CD4-positive, alpha-beta T cell (primary cell): Measurements from ENCODE around the gene TMEM269. TPM values are rescaled to one million over a fixed set of nuclear protein-coding genes. Genes with fewer than 3 reads are reported as not detected.
A peak's percentile ranks its signal among the peaks of the same experiment; 100 is the strongest.

Experiments
- ATAC-seq: fragments of 200-7000 bp; cut with Tn5 transposase; one replicate; pipeline ENCODE4 v1.10.0; 2022; ENCODE audit warnings: mild to moderate bottlenecking; ENCODE audit not compliant: poor library complexity
- CTCF ChIA-PET: fragments of 350-600 bp; sonication (Branson Sonifier 250); formaldehyde crosslinking; loops from one replicate; lab custom pipeline; 2021; ENCODE audit warnings: antibody characterized with exemption, inconsistent platforms; lab: Charles Lee
- POLR2A ChIA-PET: fragments of 350-600 bp; sonication (Branson Sonifier 250); formaldehyde crosslinking; loops from one replicate; lab custom pipeline; 2021; ENCODE audit warnings: antibody characterized with exemption, inconsistent platforms; lab: Charles Lee
- DNase-seq, 14 experiments: peaks; one replicate each; pipeline ENCODE4 v3.0.0-alpha.2; 2013 to 2020; ENCODE audit warnings: mixed read lengths in 2 of 14
- H3K27ac ChIP-seq, 2 donors: one replicate each; pipeline versions ENCODE4 v1.5.1 to v1.7.0; 2013; ENCODE audit warnings: low read length in 2 of 2, low read depth in 1 of 2, mild to moderate bottlenecking in 1 of 2
- H3K27me3 ChIP-seq, 2 experiments: 1 replicate in 1 of 2; 2 replicates in 1 of 2; pipeline versions ENCODE4 v1.6.1 to v1.7.0; 2013; ENCODE audit warnings: low read length in 2 of 2, control low read depth in 1 of 2, mild to moderate bottlenecking in 1 of 2, moderate library complexity in 1 of 2; ENCODE audit not compliant: insufficient read depth in 2 of 2, control insufficient read depth in 1 of 2
- H3K36me3 ChIP-seq: one replicate; pipeline ENCODE4 v1.6.1; 2013; ENCODE audit warnings: low read length, control low read depth; ENCODE audit not compliant: insufficient read depth
- H3K4me1 ChIP-seq: one replicate; pipeline ENCODE4 v1.6.1; 2013; ENCODE audit warnings: low read length, control low read depth; ENCODE audit not compliant: insufficient read depth
- H3K4me3 ChIP-seq: one replicate; pipeline ENCODE4 v1.5.1; 2013; ENCODE audit warnings: mild to moderate bottlenecking, low read length, moderate library complexity
- H3K9me3 ChIP-seq, 2 experiments: 1 replicate in 1 of 2; 2 replicates in 1 of 2; pipeline versions ENCODE4 v1.6.1 to v1.7.0; 2013; ENCODE audit warnings: low read length in 2 of 2, mild to moderate bottlenecking in 2 of 2, control low read depth in 1 of 2, moderate library complexity in 1 of 2; ENCODE audit not compliant: control insufficient read depth in 1 of 2, insufficient read depth in 1 of 2
- H3K27ac Mint-ChIP-seq: one replicate; pipeline ENCODE4 v1.8.0; 2020; ENCODE audit warnings: mixed read lengths
- H3K27me3 Mint-ChIP-seq: one replicate; pipeline ENCODE4 v1.8.0; 2021; ENCODE audit warnings: mixed read lengths
- H3K36me3 Mint-ChIP-seq: one replicate; pipeline ENCODE4 v1.8.0; 2021; ENCODE audit warnings: low read depth, mixed read lengths
- H3K4me1 Mint-ChIP-seq: one replicate; pipeline ENCODE4 v1.8.0; 2021; ENCODE audit warnings: low read depth, mixed read lengths
- H3K4me3 Mint-ChIP-seq: one replicate; pipeline ENCODE4 v1.8.0; 2020; ENCODE audit warnings: mild to moderate bottlenecking, mixed read lengths
- H3K9me3 Mint-ChIP-seq: one replicate; pipeline ENCODE4 v1.8.0; 2020; ENCODE audit warnings: mixed read lengths
- CTCF ChIP-seq: fragments of 200-600 bp; IDR thresholded peaks from one replicate; pipeline ENCODE4 v1.8.0; 2022; ENCODE audit warnings: antibody characterized with exemption, mild to moderate bottlenecking
- intact Hi-C, 2 experiments: fragments of 100-400 bp; cut with DNase I in 1 of 2; cut with micrococcal nuclease in 1 of 2; formaldehyde crosslinking; loops; one replicate each; pipeline versions ENCODE4 v1.15.1 to v1.9.0; 2023 to 2025; cut with DNase I, micrococcal nuclease
- total RNA-seq, 174 experiments: library from RNA in 2 of 174; stranded (reverse) in 2 of 174; gene quantifications; one replicate each; pipeline ENCODE4 v1.2.3 and lab custom pipeline; 2021 to 2026

TMEM269 gene
- total RNA-seq, 2 experiments from 2014 or later = 0.60 to 1.1 TPM

GRCh38 chr1:42817440-42817767 lies 32.6 kb downstream of the TMEM269 start:
- Mint-ChIP-seq H3K4me1 (peaks cover 27% of the 10 kb centered on the region), H3K27ac (peak overlapping the region; percentile 89), H3K36me3 (peaks cover 20% of the 10 kb centered on the region), H3K9me3 (no peaks in the 10 kb centered on the region), H3K27me3 (no peaks in the 10 kb centered on the region), H3K4me3 (peak overlapping the region; percentile 87)
- no peak for ATAC-seq
- H3K4me1 ChIP-seq = peaks cover 10% of the 10 kb centered on the region
- no peaks in the 10 kb centered on the region for H3K9me3 ChIP-seq
- TF ChIP-seq CTCF = no peak
- intact Hi-C loops = loop anchor here (1.0 to 10.0 kb wide), 7 partner anchors 29 to 1127 kb away; partner anchors contain the start of genes ZNF691 (in 2 of the 2), C1orf50 (in 1 of the 2), CFAP57 (in 1 of the 2) and EBNA1BP2 (in 1 of the 2)
- DNase-seq = no peak
- CTCF ChIA-PET = interaction anchor here (0.9 to 3.4 kb wide), 5 partner anchors 29 to 256 kb away, joined by 3 to 20 read pairs (median 3); partner anchors contain the start of gene ZNF691
- H3K4me3 ChIP-seq = peak overlapping the region; percentile 78
- POLR2A ChIA-PET = interaction anchor here (0.9 to 3.3 kb wide), 7 partner anchors 15 to 136 kb away, joined by 3 to 53 read pairs (median 4); partner anchors contain the start of genes C1orf50, P3H1, YBX1 and ZNF691
- H3K27ac ChIP-seq = no peak overlapping the region
- no peaks in the 10 kb centered on the region for H3K27me3 ChIP-seq
- no peaks in the 10 kb centered on the region for H3K36me3 ChIP-seq

GRCh38 chr1:42817976-42818375 lies 33.2 kb downstream of the TMEM269 start:
- H3K9me3 Mint-ChIP-seq = no peaks in the 10 kb centered on the region
- intact Hi-C loops = loop anchor here (1.0 to 10.0 kb wide), 7 partner anchors 28 to 1127 kb away; partner anchors contain the start of genes ZNF691 (in 2 of the 2), C1orf50 (in 1 of the 2), CFAP57 (in 1 of the 2) and EBNA1BP2 (in 1 of the 2)
- ChIA-PET POLR2A (interaction anchor here (0.9 to 3.3 kb wide), 7 partner anchors 15 to 136 kb away, joined by 3 to 53 read pairs (median 4); partner anchors contain the start of genes C1orf50, P3H1, YBX1 and ZNF691), CTCF (interaction anchor here (0.7 to 3.4 kb wide), 5 partner anchors 13 to 256 kb away, joined by 3 to 20 read pairs (median 3); partner anchors contain the start of gene ZNF691)
- no peak overlapping the region for H3K27ac ChIP-seq
- ATAC-seq = no peak
- H3K27me3 ChIP-seq = no peaks in the 10 kb centered on the region
- peaks cover 19% of the 10 kb centered on the region for H3K36me3 Mint-ChIP-seq
- no peak overlapping the region for H3K4me3 ChIP-seq
- peak overlapping the region; percentile 87 for H3K4me3 Mint-ChIP-seq
- H3K27me3 Mint-ChIP-seq = no peaks in the 10 kb centered on the region
- H3K36me3 ChIP-seq = no peaks in the 10 kb centered on the region
- peaks cover 27% of the 10 kb centered on the region for H3K4me1 Mint-ChIP-seq
- H3K27ac Mint-ChIP-seq = peak overlapping the region; percentile 89
- no peaks in the 10 kb centered on the region for H3K9me3 ChIP-seq
- no peak for TF ChIP-seq CTCF
- peaks cover 10% of the 10 kb centered on the region for H3K4me1 ChIP-seq
- DNase-seq = no peak

GRCh38 chr1:42820813-42821212 lies 36.0 kb downstream of the TMEM269 start:
- ChIA-PET POLR2A (interaction anchor here (1.2 kb wide), 1 partner anchor 54 kb away, joined by 3 read pairs; the partner anchor contains the start of genes C1orf50 and P3H1), CTCF (interaction anchor here (2.9 kb wide), 1 partner anchor 26 kb away, joined by 10 read pairs; the partner anchor contains the start of gene ZNF691)
- ATAC-seq (no peak), DNase-seq (no peak)
- intact Hi-C loops = no loop called here
- Histone ChIP-seq H3K9me3 (no peaks in the 10 kb centered on the region), H3K27ac (no peak overlapping the region), H3K4me3 (no peak overlapping the region), H3K4me1 (peaks cover 9% of the 10 kb centered on the region), H3K36me3 (no peaks in the 10 kb centered on the region), H3K27me3 (no peaks in the 10 kb centered on the region)
- no peak overlapping the region for H3K27ac Mint-ChIP-seq
- peaks cover 23% of the 10 kb centered on the region for H3K4me1 Mint-ChIP-seq
- H3K9me3 Mint-ChIP-seq = no peaks in the 10 kb centered on the region
- no peak for TF ChIP-seq CTCF
- peaks cover 8% of the 10 kb centered on the region for H3K36me3 Mint-ChIP-seq
- H3K27me3 Mint-ChIP-seq = no peaks in the 10 kb centered on the region
- no peak overlapping the region for H3K4me3 Mint-ChIP-seq
